HG02642 (cell line): ENCODE data around the gene PRKCQ.
A peak's percentile ranks its signal among the peaks of the same experiment; 100 is the strongest.

Source experiments
- ATAC-seq: cut with Tn5 transposase; IDR thresholded peaks from one replicate; pipeline ENCODE4 v1.9.1; 2021; ENCODE audit warnings: mild to moderate bottlenecking; ENCODE audit not compliant: unreplicated experiment, poor library complexity

PRKCQ gene

DNA sequence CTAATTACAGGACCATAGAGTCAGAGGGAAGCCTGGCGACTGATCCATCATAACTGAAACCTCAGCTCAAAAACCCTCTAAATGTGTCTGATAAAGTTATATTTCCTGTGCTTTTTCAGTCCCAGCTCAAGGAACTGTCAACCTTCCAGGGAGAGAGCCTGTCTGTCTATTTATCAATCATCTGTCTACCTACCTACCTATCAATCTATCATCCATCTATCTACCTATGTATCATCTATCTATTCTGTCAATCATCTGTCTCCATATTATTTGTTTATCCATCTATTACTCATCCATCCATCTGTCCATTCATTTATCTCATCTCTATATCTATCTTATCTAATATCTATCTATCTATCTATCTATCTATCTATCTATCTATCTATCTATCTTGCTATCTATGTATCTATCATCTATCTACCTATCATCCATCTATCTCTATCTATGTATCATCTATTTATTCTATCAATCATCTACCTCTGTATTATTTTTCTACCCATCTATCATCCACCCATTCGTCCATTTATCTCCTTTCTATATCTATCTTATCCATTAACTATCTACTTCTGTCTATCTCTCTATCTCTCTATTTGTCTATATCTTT, 161.4 kb downstream of the PRKCQ start:
- ATAC-seq: no peak

DNA sequence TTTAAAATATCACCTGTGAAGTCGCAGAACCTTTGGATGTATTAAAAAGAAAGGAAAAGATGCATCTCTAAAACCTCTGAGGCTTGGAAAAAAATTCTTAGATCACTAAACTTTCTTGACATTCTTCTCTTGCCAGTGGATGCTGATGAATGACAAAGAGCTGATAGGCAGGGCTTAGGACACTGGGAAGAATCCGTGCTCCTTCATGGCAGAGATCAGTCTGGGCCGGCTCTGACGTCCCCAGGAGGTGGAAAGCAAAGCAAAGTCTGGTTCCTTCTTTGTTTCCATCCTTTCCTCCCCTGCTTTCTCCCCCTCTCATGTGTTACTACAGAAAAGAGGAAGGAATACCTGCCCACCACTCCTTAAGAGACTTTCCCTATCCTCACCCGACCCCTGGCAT, 161.9 kb downstream of the PRKCQ start:
- ATAC-seq: no peak

DNA sequence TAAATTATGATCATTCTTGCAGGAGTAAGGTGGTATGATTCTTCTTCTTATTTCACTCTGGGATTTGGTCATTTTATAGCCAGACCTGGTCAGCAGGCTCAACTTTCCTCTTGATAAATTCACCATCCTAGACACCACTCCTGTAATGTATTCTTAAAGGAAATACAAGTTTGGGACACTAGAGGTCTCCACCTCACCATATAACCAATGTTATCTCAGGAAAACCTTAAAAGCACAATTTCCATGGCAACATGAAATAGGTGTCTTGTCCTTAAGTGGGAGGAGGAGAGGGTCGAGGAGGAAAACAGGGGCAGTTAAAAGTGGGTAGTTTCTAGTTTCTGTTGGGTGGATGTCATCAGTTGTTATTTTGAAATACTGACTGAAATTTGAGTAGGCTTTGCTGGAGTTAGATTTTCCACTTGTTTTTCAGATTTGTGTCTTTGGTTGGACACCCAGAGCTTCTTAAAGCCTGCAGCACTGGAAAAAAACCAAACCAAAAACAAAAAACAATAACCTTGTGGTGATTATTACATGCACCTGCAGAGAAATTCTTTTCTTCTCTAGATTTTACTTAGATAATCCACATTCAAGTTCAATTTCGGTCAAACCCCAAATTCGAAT, 163.1 kb downstream of the PRKCQ start:
- no peak for ATAC-seq

DNA sequence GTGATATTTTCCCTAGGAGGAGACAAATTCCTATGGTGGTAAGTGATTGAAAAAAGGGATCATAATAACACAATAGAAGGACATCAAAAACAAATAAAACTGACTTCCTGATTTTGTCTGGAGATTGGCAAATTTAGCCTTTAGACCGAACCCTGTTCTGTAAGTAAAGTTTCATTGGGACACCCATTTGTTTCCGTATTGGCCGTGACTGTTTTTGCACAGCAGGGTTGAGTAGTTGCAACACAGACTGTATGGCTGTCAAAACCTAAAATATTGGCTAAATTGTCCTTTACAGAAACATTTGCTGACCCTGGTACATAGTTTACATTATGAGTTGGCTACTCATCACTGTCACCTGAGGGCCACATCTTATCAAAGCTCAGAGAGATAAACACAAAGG, 168.6 kb downstream of the PRKCQ start:
- no peak for ATAC-seq

DNA sequence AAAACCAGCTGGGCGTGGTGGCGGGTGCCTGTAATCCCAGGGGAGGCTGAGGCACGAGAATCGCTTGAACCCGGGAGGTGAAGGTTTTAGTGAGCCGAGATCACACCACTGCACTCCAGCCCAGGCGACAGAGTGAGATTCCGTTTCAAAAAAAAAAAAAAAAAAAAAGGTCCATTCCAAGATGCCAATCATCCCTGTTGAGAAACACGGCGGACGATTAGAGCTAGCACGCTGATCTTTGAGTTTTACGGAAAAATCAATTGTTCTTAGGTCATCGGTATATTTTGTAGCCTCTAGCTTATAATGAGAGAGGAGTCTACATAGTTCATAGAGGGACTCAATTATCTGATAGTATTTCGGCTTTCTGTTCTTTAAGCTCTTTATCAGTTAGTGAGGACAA, 169.2 kb downstream of the PRKCQ start:
- ATAC-seq: no peak

DNA sequence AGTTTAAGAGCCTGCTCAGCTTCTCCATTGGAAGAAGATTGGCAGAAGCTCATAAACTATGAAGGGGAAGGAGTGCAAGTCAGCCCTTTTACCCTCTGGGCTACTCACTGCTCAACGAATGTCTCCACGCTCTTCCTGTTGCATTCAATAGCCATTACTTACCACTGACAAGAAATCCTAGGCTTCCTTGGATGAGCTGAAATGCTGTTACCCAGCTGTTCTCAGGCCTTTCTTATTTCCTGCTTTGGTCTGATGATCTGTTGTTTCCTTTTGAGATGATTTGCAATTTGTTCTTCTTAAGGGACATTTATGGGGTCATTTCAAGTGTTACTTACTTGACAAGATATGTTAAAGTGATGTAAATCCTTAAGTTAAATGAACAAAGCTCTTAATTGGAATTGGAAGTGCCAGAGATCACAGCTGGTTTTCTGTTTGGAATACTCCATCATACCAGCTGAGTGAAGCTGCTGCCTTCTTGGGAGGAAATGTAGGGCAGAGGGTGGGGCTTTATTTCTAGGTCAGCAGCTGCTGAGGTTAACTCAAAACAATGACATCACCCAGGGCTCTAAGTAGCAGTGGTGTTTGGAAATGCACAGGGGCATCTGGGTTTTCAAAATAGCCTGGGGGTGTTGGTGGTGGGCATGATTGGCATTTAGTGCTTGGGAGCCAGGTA, 170.0 kb downstream of the PRKCQ start:
- ATAC-seq: no peak

DNA sequence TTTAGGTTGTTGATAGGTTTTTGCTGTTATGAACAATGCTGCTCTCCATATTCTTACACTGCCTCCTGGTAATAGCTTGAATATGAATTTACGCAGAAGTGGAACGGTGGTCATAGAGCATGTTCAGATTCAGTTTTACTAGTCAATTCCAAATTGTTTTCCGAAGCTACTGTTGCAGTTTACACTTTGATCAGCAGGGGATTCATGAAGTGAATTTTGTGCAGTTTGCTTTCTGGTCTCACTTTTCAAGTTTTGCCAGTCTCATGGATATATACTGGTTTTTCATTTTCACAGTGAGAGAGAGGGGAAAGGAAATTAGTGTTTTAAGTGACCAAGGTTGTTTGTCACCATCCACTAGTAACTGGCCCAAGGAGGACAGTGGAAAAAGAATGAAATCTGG, 171.3 kb downstream of the PRKCQ start:
- no peak for ATAC-seq

DNA sequence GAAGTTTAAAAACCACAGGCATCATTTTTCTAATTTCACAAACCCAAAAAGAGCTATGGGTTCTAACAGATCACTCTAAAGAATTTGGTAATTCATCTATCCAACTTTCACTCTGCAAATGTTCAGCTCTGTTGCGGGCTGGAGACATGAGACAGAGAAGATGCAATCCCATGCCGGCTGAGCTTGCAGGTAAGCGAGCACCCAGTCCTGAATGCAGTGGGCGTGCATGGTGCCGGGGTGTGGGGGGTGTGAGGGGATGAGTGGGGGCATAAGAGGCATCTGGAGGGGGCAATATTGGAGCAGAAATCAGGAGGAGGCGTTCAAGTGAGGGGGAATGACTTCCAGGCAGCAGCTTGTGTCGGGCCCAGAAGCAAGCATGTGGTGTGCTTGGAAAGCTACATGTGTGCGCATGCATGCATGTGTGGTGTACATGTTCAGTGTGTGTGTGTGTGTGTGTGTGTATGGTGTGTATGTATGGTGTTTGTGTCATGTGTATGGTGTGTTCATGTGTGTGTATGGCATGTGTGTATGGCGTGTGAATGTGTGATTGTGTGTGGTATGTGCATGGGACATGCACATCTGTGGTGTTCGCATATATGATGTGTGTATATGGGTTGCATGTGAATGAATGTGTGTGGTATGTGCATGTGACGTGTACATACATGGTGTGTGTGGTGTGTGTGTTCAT, 172.9 kb downstream of the PRKCQ start:
- ATAC-seq: no peak

DNA sequence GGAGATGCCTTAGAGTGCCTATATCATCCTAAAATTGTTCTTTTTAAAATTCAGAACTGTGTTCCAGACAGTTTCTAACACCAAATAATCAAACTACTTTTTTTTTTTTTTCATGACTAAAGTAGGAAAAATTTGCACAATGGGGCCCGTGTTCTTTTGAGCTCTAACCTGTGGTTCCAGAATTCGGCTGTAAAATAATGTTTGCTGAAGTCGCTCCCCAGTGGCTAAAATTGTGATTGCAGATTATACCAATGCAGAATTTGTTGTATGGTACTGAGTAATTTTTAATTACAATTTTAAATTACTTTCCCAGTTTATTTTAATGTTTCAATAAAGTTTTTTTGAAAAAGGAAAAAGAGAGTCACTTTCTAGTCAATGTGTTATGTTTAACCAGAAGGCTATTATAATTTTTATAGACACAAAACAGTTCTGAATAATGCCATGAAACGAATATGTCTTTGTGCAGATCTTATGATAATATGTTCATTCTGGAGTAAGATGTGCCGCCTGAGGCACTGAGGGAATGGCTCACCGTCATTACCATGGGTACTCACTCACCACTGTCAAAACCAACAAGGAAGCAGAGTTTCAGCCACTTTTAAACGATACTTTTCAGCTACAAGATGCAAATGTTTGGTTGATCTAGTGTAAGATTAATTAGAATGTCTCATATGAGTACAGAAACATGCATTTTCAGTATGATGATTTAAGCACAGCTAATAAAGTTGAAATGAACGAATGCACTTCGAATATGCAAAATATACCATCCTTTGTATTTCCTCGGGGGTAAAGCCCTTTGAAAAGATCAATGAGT, 173.6 kb downstream of the PRKCQ start:
- no peak for ATAC-seq

DNA sequence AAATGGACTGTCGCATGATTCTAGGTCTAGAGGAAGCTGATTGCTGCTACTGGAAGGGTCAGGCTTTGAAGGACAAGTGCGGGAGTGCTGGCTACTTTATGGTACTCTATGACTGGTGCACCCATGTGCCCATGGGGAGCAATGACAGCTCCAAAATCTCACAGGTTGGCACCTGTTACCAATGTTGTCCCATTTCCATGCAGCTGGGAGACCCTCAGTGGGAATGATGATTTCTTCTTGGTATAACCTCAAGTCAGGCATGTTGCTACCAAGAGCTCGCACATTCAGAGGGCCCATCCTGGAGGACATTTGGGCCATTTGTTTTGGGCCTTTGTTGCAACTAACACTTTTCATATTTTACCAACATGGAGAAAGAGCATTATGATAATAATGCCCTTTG, 174.4 kb downstream of the PRKCQ start:
- ATAC-seq: no peak

DNA sequence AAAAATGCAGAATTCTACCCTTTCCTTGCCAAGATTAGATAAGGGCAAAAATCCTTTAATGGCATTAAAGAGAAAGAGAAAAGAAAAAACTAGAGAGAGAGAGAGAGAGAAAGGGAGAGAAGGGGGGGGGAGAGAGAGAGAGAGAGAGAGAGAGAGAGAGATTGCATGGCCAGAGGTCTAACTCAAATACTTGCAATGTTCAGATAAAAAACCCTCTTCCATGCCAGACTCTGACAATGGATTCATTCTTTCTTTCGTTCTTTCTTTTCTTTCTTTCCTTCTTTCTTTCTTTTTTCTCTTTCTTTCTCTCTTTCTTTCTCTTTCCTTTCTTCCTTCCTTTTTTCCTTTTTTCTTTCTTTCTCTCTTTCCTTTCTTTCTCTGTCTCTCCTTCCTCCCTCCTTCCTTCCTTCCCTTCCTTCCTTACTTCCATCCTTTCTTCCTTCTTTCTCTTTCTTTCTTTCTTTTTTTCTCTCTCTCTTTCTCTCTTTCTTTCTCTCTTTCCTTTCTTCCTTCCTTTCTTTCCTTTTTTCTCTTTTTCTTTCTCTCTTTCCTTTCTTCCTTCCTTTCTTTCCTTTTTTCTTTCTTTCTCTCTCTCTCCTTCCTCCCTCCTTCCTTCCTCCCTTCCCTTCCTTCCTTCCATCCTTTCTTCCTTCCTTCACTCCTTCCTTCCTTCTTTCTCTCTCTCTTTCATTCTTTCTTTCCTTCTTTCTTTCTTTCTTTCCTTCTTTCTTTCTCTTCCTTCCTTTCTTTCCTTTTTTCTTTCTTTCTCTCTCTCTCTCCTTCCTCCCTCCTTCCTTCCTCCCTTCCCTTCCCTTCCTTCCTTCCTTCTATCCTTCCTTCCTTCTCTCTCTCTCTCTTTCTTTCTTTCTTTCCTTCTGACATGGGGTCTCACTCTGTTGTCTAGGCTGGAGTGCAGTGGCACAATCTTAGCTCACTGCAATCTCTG, 175.7 kb downstream of the PRKCQ start:
- no peak for ATAC-seq

DNA sequence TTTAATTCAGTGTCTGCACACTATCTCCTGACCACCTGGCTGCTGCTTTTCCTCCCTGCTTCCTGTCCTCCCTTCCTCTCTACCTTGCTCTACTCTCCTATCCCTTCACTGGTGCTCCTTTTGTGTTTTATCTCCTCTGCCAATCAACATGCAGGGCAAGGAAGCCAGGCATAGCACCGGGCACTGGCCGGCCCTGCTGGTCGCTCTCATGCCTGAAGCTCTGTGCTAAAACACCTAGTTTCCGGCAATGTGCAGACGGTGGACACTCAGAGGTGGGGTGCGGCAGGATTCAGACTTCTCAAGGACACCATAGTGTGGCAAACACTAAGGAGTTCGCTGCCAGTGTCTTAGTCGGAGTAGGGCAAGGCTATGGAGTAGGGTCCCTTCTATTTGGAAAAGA, 177.1 kb downstream of the PRKCQ start:
- no peak for ATAC-seq

DNA sequence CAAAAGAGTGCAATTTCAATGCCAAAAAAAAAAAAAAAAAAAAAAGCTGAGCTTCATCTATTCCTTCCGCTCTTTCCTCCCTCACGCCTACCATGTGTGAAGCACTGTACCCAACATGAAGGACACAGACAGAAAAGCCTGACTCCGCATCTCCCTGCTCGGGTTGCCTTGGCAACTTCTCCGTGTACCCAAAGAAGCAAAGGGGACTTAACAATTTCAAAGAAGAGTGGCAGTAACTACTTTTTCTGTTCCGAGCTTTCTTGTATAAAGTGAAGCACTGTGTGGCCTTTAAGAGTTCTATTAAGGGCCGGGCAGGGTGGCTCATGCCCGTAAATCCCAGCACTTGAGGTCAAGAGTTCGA, 177.7 kb downstream of the PRKCQ start:
- no peak for ATAC-seq

DNA sequence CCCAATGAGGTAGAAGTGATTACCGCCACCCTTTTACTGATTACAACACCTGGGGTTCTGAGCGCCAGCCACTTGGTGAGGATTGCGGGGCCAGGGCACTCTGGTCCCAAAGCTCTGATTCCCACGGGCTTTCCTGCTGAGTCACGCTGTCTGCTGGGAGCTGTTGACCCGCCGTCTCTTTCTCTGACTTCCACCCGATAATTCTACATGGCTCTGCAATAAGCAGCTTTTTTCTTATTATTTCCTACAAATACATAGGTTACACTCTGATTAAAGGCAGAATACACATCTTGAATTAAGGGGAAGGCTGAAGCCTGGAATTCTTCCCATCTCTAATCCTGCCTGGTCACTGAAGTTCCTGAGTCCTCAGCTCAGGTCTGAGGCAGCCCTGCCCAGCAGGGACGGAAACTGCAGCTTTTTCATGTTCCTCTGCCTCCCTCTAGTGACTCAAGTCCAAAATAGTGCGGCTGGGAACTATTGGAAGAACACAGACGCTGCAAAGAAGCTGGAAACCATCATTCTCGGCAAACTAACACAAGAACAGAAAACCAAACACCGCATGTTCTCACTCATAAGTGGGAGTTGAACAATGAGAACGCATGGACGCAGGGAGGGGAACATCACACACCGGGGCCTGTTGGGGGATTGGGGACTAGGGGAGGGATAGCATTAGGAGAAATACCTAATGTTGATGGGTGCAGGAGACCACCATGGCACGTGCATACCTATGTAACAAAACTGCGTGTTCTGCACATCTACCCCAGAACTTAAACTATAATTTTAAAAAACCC, 178.3 kb downstream of the PRKCQ start:
- ATAC-seq: peak; percentile 88

DNA sequence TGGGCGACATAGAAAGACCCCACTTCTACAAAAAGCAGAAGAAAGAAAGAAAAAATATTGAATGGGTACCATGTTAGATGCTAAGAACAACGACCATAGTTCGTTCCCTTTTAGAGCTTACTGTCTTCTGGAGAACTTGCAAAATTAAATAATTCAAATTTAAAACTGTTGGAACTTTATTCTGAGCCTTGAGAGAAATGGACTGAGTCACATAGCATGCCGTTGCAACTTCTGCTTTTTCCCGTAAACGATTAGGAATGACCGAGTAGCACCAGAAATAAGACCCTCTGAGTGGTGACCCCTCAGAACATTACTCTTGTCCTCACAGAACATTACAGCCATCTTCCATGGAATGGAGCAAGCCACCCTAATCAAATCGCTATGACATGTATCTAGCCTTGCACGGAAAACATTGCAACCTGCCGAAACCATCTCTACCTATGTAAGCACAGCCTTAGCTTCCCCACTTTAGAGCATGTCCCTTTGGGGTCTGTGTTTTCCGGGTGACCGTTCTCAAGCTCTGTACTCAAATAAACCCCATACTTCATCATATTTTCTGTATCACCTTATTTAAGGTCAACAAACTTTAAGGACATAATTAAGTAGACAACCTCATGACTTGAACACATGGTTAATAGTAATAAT, 179.1 kb downstream of the PRKCQ start:
- ATAC-seq: no peak

DNA sequence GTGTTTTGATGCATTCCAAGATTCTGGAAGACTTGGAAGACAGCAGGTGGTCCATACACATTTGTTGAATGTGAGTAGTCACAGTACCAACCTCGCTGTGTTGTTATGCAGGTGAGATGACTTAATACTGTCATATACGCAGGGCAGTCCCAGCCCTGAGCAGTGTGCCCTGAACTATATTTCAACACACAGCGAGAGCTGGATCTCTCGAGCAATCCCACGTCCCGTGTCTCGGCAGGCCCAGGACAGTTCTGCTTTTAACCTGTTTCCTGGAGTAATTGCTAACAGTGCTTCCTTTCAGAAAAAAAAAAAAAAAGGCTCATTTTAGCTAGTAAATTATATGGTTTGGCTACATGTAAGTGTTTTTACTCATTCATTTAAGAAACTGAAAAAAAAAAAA, 179.7 kb downstream of the PRKCQ start:
- ATAC-seq: no peak

DNA sequence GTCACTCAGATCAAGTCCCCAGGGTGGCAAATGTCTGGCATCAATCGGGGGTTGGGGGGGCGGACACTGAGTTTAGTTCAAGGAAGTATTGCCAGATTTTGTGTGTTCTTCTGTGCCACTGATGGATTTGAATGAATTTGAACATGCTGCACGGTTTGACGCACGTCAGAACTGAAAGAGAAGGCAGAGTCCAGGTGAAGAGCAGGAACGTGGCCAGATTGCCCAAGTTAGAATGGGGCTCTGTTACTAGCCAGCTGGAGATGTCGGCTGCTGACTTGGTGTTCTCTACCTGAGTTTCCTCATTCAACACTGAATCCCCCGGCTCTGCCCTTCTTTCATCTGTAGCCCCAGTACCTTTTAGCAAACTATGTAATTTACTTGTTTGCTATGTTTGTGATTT, 180.2 kb downstream of the PRKCQ start:
- ATAC-seq: no peak

DNA sequence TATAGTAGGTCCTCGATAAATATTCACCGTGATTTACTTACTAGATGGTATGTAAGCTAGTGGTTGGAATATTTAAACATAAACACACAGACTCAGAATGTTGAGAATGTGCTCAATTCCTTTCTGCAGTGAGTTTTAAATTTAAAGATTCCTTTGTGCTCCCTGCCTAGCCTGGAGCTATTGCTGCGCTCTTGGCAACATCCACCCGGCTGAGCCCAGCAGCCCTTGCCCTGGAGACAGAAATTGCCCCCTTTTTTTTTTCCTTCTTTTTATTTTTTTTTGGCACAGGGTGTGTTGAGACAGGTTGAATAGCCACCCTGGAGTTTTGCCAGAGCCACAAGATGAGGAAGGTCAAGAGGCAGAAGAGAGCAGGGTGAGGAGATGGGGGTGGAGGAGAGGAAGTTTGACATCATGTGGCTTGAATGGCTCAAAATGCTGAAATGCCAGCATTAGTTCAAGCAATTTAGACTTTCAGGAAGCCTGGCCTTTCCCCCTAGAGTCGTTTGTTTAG, 180.8 kb downstream of the PRKCQ start:
- ATAC-seq: no peak
